ENCODE data around the gene MINDY2.
"Not testable (repeated sequence)": the region's sequence is repeated elsewhere in the genome, so short reads cannot be mapped to it uniquely, and the experiment has no call there.

Gene MINDY2

GRCh38 chr15:58766290-58766689 is 4.8 kb upstream of the MINDY2 start:
- Mint-ChIP-seq H3K36me3 (ENCODE audit: low read depth) (peaks cover 6% of the 10 kb centered on the region), H3K4me3 (no peak overlapping the region), H3K4me1 (peaks cover 10% of the 10 kb centered on the region), H3K27ac (no peak overlapping the region), H3K27me3 (no peaks in the 10 kb centered on the region), H3K9me3 (peaks cover 8% of the 10 kb centered on the region)
- DNase-seq (no peak), ATAC-seq (no peak)

- not testable (repeated sequence) for ATAC-seq; H3K4me3 Mint-ChIP-seq; DNase-seq; H3K27ac Mint-ChIP-seq; H3K9me3 Mint-ChIP-seq; H3K27me3 Mint-ChIP-seq; H3K36me3 Mint-ChIP-seq (ENCODE audit: low read depth)
- H3K4me1 Mint-ChIP-seq: peaks cover 12% of the 10 kb centered on the region
Observed at GRCh38 chr15:58768601-58769004, 2.5 kb upstream of the MINDY2 start.

- H3K9me3 Mint-ChIP-seq: no peaks in the 10 kb centered on the region
- peak overlapping the region; percentile 87 for H3K27ac Mint-ChIP-seq
- no peaks in the 10 kb centered on the region for H3K36me3 Mint-ChIP-seq (ENCODE audit: low read depth)
- peaks cover 12% of the 10 kb centered on the region for H3K4me1 Mint-ChIP-seq
- no peaks in the 10 kb centered on the region for H3K27me3 Mint-ChIP-seq
- DNase-seq (no peak), ATAC-seq (peak; percentile 11)
- no peak overlapping the region for H3K4me3 Mint-ChIP-seq
Observed at GRCh38 chr15:58770519-58770856, 614 bp upstream of the MINDY2 start.

- Mint-ChIP-seq H3K4me3 (no peak overlapping the region), H3K27ac (peak overlapping the region; percentile 65), H3K9me3 (no peaks in the 10 kb centered on the region), H3K36me3 (ENCODE audit: low read depth) (no peaks in the 10 kb centered on the region), H3K27me3 (no peaks in the 10 kb centered on the region), H3K4me1 (peaks cover 12% of the 10 kb centered on the region)
- DNase-seq (peak; percentile 33), ATAC-seq (no peak)
Observed at GRCh38 chr15:58771621-58772250, 634 bp downstream of the MINDY2 start.

- Mint-ChIP-seq H3K9me3 (no peaks in the 10 kb centered on the region), H3K4me1 (peaks cover 18% of the 10 kb centered on the region), H3K27ac (no peak overlapping the region), H3K36me3 (ENCODE audit: low read depth) (no peaks in the 10 kb centered on the region), H3K4me3 (no peak overlapping the region), H3K27me3 (no peaks in the 10 kb centered on the region)
- no peak for DNase-seq
- ATAC-seq: no peak
Observed at GRCh38 chr15:58773024-58773423, 1.9 kb downstream of the MINDY2 start.

- Mint-ChIP-seq H3K4me3 (no peak overlapping the region), H3K36me3 (ENCODE audit: low read depth) (peaks cover 1% of the 10 kb centered on the region), H3K4me1 (peaks cover 16% of the 10 kb centered on the region), H3K9me3 (no peaks in the 10 kb centered on the region), H3K27ac (no peak overlapping the region), H3K27me3 (no peaks in the 10 kb centered on the region)
- ATAC-seq (no peak), DNase-seq (no peak)
Observed at GRCh38 chr15:58775402-58775801, 4.3 kb downstream of the MINDY2 start.

GRCh38 chr15:58777107-58777506 is 6.0 kb downstream of the MINDY2 start:
- no peaks in the 10 kb centered on the region for H3K27me3 Mint-ChIP-seq
- H3K9me3 Mint-ChIP-seq: no peaks in the 10 kb centered on the region
- peaks cover 1% of the 10 kb centered on the region for H3K36me3 Mint-ChIP-seq (ENCODE audit: low read depth)
- H3K4me1 Mint-ChIP-seq: peaks cover 12% of the 10 kb centered on the region
- ATAC-seq: no peak
- no peak overlapping the region for H3K4me3 Mint-ChIP-seq
- DNase-seq: no peak
- H3K27ac Mint-ChIP-seq: no peak overlapping the region

GRCh38 chr15:58779554-58779953 is 8.5 kb downstream of the MINDY2 start:
- ATAC-seq (no peak), DNase-seq (no peak)
- Mint-ChIP-seq H3K9me3 (no peaks in the 10 kb centered on the region), H3K27ac (no peak overlapping the region), H3K4me3 (no peak overlapping the region), H3K4me1 (peaks cover 7% of the 10 kb centered on the region), H3K36me3 (ENCODE audit: low read depth) (peaks cover 1% of the 10 kb centered on the region), H3K27me3 (no peaks in the 10 kb centered on the region)

- H3K27me3 Mint-ChIP-seq: no peaks in the 10 kb centered on the region
- ATAC-seq (no peak), DNase-seq (no peak)
- H3K9me3 Mint-ChIP-seq: no peaks in the 10 kb centered on the region
- H3K27ac Mint-ChIP-seq: no peak overlapping the region
- H3K4me3 Mint-ChIP-seq: no peak overlapping the region
- H3K36me3 Mint-ChIP-seq (ENCODE audit: low read depth): peaks cover 1% of the 10 kb centered on the region
- no peaks in the 10 kb centered on the region for H3K4me1 Mint-ChIP-seq
Observed at GRCh38 chr15:58785355-58785754, 14.3 kb downstream of the MINDY2 start.

GRCh38 chr15:58788056-58788710 is 17.1 kb downstream of the MINDY2 start:
- no peak for ATAC-seq
- Mint-ChIP-seq H3K27me3 (no peaks in the 10 kb centered on the region), H3K27ac (no peak overlapping the region)

GRCh38 chr15:58793862-58794261 is 22.8 kb downstream of the MINDY2 start:
- Mint-ChIP-seq H3K36me3 (ENCODE audit: low read depth) (peaks cover 11% of the 10 kb centered on the region), H3K4me3 (no peak overlapping the region), H3K27me3 (no peaks in the 10 kb centered on the region), H3K9me3 (no peaks in the 10 kb centered on the region), H3K4me1 (peaks cover 9% of the 10 kb centered on the region), H3K27ac (no peak overlapping the region)
- DNase-seq (no peak), ATAC-seq (no peak)

More at GRCh38 chr15:58788056-58788710, 17.1 kb downstream of the MINDY2 start:
- no peak overlapping the region for H3K4me3 Mint-ChIP-seq
- no peak for DNase-seq
- peaks cover 7% of the 10 kb centered on the region for H3K36me3 Mint-ChIP-seq (ENCODE audit: low read depth)
- no peaks in the 10 kb centered on the region for H3K4me1 Mint-ChIP-seq
- H3K9me3 Mint-ChIP-seq: no peaks in the 10 kb centered on the region

GRCh38 chr15:58795825-58796224 is 24.7 kb downstream of the MINDY2 start:
- Mint-ChIP-seq H3K27ac (no peak overlapping the region), H3K4me3 (no peak overlapping the region), H3K9me3 (no peaks in the 10 kb centered on the region), H3K36me3 (ENCODE audit: low read depth) (peaks cover 8% of the 10 kb centered on the region), H3K4me1 (peaks cover 16% of the 10 kb centered on the region), H3K27me3 (no peaks in the 10 kb centered on the region)
- DNase-seq (no peak), ATAC-seq (peak; percentile 77)

- H3K4me1 Mint-ChIP-seq: peaks cover 16% of the 10 kb centered on the region
Observed at GRCh38 chr15:58797505-58797904, 26.4 kb downstream of the MINDY2 start.

GRCh38 chr15:58805095-58805494 is 34.0 kb downstream of the MINDY2 start:
- H3K4me1 Mint-ChIP-seq: peaks cover 4% of the 10 kb centered on the region
- no peak for DNase-seq
- H3K27ac Mint-ChIP-seq: no peak overlapping the region
- no peaks in the 10 kb centered on the region for H3K9me3 Mint-ChIP-seq
- no peaks in the 10 kb centered on the region for H3K27me3 Mint-ChIP-seq
- peaks cover 5% of the 10 kb centered on the region for H3K36me3 Mint-ChIP-seq (ENCODE audit: low read depth)
- no peak overlapping the region for H3K4me3 Mint-ChIP-seq
- ATAC-seq: no peak

More at GRCh38 chr15:58797505-58797904, 26.4 kb downstream of the MINDY2 start:
- H3K4me3 Mint-ChIP-seq: no peak overlapping the region
- ATAC-seq (no peak), DNase-seq (no peak)
- H3K27me3 Mint-ChIP-seq: no peaks in the 10 kb centered on the region
- H3K27ac Mint-ChIP-seq: no peak overlapping the region
- H3K36me3 Mint-ChIP-seq (ENCODE audit: low read depth): peaks cover 6% of the 10 kb centered on the region
- H3K9me3 Mint-ChIP-seq: no peaks in the 10 kb centered on the region

GRCh38 chr15:58823267-58823666 is 52.2 kb downstream of the MINDY2 start:
- H3K4me3 Mint-ChIP-seq; H3K27ac Mint-ChIP-seq; DNase-seq; H3K36me3 Mint-ChIP-seq (ENCODE audit: low read depth); H3K9me3 Mint-ChIP-seq; ATAC-seq; H3K4me1 Mint-ChIP-seq; H3K27me3 Mint-ChIP-seq: not testable (repeated sequence)
